NB4 (cell line): Measurements from ENCODE around the gene RBP7.

Source experiments
- MAX ChIP-seq: IDR thresholded peaks from 2 replicates; pipeline ENCODE4 v1.6.1; 2011; ENCODE audit warnings: low read depth, low read length
- MYC ChIP-seq: IDR thresholded peaks from 2 replicates; pipeline ENCODE4 v1.6.1; 2011; ENCODE audit warnings: low read depth, low read length
- POLR2A ChIP-seq: IDR thresholded peaks from 2 replicates; pipeline ENCODE4 v1.6.1; 2011; ENCODE audit warnings: mild to moderate bottlenecking; ENCODE audit not compliant: insufficient read length; ENCODE audit errors: extremely low read depth
- TF ChIP-seq, protein P1 (sequence below): IDR thresholded peaks from one replicate; pipeline ENCODE4 v1.5.1; 2012; ENCODE audit warnings: low read depth, low read length

DNA sequence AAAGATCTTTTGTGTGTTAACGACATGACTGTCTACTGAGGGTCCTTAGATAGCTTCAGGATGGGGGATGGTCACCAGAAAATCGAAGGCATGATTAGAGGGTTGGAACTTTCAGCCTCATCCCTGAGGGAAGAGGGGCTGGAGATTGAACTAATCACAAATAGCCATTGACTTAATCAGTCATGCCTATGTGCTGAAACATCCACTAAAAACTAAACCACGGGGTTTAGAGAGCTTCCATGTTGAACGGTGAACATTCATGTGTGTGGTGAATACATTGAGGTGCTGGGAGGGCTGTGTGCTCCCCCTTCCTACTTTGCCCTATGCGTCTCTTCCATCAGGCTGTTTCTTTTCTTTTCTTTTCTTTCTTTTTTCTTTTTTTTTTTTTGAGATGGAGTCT, 17.0 kb downstream of the RBP7 start:
- TF ChIP-seq, protein P1, sequence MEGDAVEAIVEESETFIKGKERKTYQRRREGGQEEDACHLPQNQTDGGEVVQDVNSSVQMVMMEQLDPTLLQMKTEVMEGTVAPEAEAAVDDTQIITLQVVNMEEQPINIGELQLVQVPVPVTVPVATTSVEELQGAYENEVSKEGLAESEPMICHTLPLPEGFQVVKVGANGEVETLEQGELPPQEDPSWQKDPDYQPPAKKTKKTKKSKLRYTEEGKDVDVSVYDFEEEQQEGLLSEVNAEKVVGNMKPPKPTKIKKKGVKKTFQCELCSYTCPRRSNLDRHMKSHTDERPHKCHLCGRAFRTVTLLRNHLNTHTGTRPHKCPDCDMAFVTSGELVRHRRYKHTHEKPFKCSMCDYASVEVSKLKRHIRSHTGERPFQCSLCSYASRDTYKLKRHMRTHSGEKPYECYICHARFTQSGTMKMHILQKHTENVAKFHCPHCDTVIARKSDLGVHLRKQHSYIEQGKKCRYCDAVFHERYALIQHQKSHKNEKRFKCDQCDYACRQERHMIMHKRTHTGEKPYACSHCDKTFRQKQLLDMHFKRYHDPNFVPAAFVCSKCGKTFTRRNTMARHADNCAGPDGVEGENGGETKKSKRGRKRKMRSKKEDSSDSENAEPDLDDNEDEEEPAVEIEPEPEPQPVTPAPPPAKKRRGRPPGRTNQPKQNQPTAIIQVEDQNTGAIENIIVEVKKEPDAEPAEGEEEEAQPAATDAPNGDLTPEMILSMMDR, result no peak
- TF ChIP-seq POLR2A (no peak), MYC (no peak), MAX (no peak)
